22Rv1 (cell line): ENCODE data around the gene FGFR3.

Experiments
- H3K27ac ChIP-seq: fragments of 450-650 bp; 2 replicates; pipeline ENCODE4 v1.5.1; 2017
- ZFX ChIP-seq: fragments of 450-650 bp; IDR thresholded peaks from 2 replicates; pipeline ENCODE4 v1.6.1; 2017; ENCODE audit warnings: antibody characterized with exemption, borderline replicate concordance
- TF ChIP-seq, protein P1 (sequence below): fragments of 450-650 bp; IDR thresholded peaks from 2 replicates; pipeline ENCODE4 v1.5.1; 2017; ENCODE audit warnings: mild to moderate bottlenecking

Gene FGFR3

DNA sequence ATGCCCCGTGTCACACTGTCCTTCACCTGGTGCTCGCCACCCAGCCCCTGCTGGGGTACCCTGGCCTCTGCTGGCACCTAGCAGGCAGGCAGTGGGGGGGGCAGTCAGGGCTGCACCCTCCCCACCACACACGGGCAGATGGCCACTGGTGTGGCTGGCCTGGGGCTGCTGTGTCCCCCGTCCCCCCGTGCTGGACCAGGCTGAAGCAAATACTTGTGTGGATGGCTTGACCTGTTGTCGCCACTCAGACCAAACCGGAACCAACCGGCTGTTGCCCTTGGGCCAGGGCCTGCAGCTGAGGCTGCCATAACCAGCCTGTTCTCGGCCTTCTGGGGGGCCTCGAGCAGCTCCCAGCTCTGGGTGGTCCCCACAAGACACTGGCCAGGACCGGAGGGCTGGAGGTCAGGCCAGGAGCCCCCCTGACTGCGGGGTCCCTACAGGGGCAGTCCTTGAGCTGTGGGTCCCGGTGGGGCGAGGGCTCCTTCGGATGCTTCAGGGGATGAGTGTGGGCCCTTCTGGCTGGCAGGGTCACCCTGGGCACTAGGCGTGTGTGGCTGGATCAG is 4.3 kb downstream of the FGFR3 start:
- H3K27ac ChIP-seq, result peak overlapping the region; percentile 92
- TF ChIP-seq ZFX, result no peak
- TF ChIP-seq, protein P1, sequence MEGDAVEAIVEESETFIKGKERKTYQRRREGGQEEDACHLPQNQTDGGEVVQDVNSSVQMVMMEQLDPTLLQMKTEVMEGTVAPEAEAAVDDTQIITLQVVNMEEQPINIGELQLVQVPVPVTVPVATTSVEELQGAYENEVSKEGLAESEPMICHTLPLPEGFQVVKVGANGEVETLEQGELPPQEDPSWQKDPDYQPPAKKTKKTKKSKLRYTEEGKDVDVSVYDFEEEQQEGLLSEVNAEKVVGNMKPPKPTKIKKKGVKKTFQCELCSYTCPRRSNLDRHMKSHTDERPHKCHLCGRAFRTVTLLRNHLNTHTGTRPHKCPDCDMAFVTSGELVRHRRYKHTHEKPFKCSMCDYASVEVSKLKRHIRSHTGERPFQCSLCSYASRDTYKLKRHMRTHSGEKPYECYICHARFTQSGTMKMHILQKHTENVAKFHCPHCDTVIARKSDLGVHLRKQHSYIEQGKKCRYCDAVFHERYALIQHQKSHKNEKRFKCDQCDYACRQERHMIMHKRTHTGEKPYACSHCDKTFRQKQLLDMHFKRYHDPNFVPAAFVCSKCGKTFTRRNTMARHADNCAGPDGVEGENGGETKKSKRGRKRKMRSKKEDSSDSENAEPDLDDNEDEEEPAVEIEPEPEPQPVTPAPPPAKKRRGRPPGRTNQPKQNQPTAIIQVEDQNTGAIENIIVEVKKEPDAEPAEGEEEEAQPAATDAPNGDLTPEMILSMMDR, result no peak

- TF ChIP-seq, protein P1, result no peak
- TF ChIP-seq ZFX, result no peak
- H3K27ac ChIP-seq, result peak overlapping the region; percentile 92
Measured at GRCh38 chr4:1797861-1798579, 4.9 kb downstream of the FGFR3 start.

GRCh38 chr4:1798580-1799386 is 5.7 kb downstream of the FGFR3 start:
- H3K27ac ChIP-seq, result no peak overlapping the region
- TF ChIP-seq, protein P1, result no peak
- no peak for TF ChIP-seq ZFX

DNA sequence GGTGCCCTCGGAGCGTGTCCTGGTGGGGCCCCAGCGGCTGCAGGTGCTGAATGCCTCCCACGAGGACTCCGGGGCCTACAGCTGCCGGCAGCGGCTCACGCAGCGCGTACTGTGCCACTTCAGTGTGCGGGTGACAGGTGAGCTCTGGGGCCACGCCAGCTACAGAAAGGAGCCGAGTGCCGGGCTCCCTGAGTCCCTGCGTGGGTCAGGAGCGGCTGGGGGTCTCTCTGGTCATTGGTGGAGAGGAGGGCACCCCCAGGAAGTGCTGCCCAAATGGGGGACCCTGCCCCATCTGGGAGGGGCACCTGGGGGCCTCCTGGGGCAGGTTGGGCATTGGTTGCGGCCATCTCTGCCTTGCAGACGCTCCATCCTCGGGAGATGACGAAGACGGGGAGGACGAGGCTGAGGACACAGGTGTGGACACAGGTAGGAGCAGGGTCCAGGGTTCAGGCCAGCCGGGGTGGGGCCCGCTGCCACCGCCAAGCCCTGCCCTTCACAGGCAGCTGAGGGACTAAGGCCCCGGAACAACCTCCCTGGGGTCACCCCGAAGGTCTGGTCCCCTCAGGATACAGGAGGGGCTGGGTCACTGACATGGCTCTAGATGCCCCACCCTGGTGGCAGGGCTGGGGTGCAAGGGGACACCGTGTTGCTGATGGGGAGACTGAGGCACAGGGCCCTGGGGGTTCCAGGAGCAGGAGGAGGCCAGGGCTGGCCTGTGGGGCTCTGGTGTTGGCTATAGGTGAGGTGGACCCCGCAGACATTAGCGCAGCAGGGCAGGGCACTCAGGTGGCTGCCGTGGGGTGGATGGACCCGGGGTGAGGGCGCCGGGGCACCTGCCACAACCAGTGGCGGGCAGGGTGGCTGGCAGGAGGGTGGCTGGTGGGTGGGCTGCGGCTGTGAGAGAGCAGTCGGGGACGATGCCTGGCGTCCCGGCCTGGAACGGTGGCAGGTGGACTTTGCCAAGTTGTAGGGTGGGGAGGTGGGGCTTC is 6.6 kb downstream of the FGFR3 start:
- no peak overlapping the region for H3K27ac ChIP-seq
- TF ChIP-seq ZFX, result no peak
- TF ChIP-seq, protein P1, result no peak

- TF ChIP-seq, protein P1, result no peak
- no peak for TF ChIP-seq ZFX
- no peak overlapping the region for H3K27ac ChIP-seq
Measured at GRCh38 chr4:1800805-1801204, 7.7 kb downstream of the FGFR3 start.

DNA sequence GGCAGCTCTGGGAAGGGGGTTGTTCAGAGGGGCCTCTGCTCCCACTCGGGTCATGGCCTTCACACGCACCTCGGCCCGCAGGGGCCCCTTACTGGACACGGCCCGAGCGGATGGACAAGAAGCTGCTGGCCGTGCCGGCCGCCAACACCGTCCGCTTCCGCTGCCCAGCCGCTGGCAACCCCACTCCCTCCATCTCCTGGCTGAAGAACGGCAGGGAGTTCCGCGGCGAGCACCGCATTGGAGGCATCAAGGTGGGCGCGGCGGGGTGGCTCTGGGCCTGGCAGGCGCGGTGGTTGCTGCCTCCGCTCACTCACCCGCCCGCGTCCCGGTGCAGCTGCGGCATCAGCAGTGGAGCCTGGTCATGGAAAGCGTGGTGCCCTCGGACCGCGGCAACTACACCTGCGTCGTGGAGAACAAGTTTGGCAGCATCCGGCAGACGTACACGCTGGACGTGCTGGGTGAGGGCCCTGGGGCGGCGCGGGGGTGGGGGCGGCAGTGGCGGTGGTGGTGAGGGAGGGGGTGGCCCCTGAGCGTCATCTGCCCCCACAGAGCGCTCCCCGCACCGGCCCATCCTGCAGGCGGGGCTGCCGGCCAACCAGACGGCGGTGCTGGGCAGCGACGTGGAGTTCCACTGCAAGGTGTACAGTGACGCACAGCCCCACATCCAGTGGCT is 8.3 kb downstream of the FGFR3 start:
- TF ChIP-seq, protein P1, result no peak
- no peak for TF ChIP-seq ZFX
- H3K27ac ChIP-seq, result no peak overlapping the region
